K562 (cell line): ENCODE data around the gene CDHR1. TPM values are rescaled to one million over a fixed set of nuclear protein-coding genes. Genes with fewer than 3 reads are reported as not detected.

ENCODE experiments used
- ATAC-seq: fragments of 200-7000 bp; cut with Tn5 transposase; 3 replicates; pipeline ENCODE4 v1.9.1; 2020; ENCODE audit warnings: moderate library complexity
- BruUV-seq: library from RNA; stranded (reverse); fragments of 400-500 nt; replicated peaks from 2 replicates; lab custom pipeline; 2021; lab: Mats Ljungman, UMichigan
- CTCF ChIA-PET: fragments of 300-600 bp; formaldehyde crosslinking; extraction: SDS; loops from one replicate; lab custom pipeline; 2021; ENCODE audit warnings: low intra/inter-chr PET ratio; lab: Yijun Ruan, JAX
- POLR2A ChIA-PET: fragments of 300-600, 350-650 bp; sonication (Branson Sonifier 250); formaldehyde crosslinking; extraction: SDS; loops from one replicate; lab custom pipeline; 2021; ENCODE audit warnings: antibody characterized with exemption, inconsistent platforms; lab: Yijun Ruan, JAX
- DNase-seq, 4 experiments: peaks; one replicate each; pipeline versions ENCODE4 v3.0.0 to v3.0.0-alpha.2; 2011 to 2018; ENCODE audit warnings: low spot score in 3 of 4, mixed read lengths in 3 of 4; ENCODE audit errors: extremely low read depth in 1 of 4
- FAIRE-seq: peaks from 2 replicates; lab custom pipeline; 2011; peaks lifted over from hg19 to GRCh38; lab: Jason Lieb, UNC
- H2AFZ ChIP-seq: 2 replicates; pipeline ENCODE4 v1.6.0; 2011; ENCODE audit warnings: low read depth, low read length, control low read depth, inconsistent platforms
- H3K27ac ChIP-seq: fragments of 200-600 bp; 3 replicates; pipeline ENCODE4 v1.8.0; 2011; ENCODE audit warnings: low read depth, mild to moderate bottlenecking, control low read depth, inconsistent platforms, low read length, moderate library complexity, mixed read lengths; ENCODE audit errors: extremely low read depth
- H3K27me3 ChIP-seq, 2 experiments: fragments of 300-600 bp in 1 of 2; 2 replicates in 1 of 2; 3 replicates in 1 of 2; pipeline versions ENCODE4 v1.6.0 to v1.8.0; 2011; ENCODE audit warnings: inconsistent platforms in 2 of 2, low read length in 2 of 2, mild to moderate bottlenecking in 1 of 2, mixed read lengths in 1 of 2, moderate library complexity in 1 of 2; ENCODE audit not compliant: control insufficient read depth in 2 of 2, insufficient read depth in 2 of 2
- H3K36me3 ChIP-seq: fragments of 300-600 bp; 3 replicates; pipeline ENCODE4 v1.8.0; 2011; ENCODE audit warnings: mild to moderate bottlenecking, low read length, inconsistent platforms; ENCODE audit not compliant: control insufficient read depth, insufficient read depth
- H3K4me1 ChIP-seq, 2 experiments: fragments of 200-600 bp in 1 of 2; replicated peaks in 1 of 2; 2 replicates in 1 of 2; 3 replicates in 1 of 2; pipeline versions ENCODE4 v1.5.1 to v1.8.0; 2011; ENCODE audit warnings: inconsistent platforms in 2 of 2, low read length in 2 of 2, mild to moderate bottlenecking in 1 of 2, mixed read lengths in 1 of 2, moderate library complexity in 1 of 2; ENCODE audit not compliant: control insufficient read depth in 2 of 2, insufficient read depth in 2 of 2
- H3K4me2 ChIP-seq: 2 replicates; pipeline ENCODE4 v1.6.1; 2011; ENCODE audit warnings: low read length, control low read depth, inconsistent platforms, mixed read lengths; ENCODE audit not compliant: insufficient read depth
- H3K4me3 ChIP-seq: fragments of 200-600 bp; sonication (generic), shearing (Covaris generic); 2 replicates; pipeline ENCODE4 v1.5.1; 2016; ENCODE audit warnings: control low read depth, inconsistent platforms
- H3K79me2 ChIP-seq: fragments of 200-600 bp; 3 replicates; pipeline ENCODE4 v1.8.0; 2011; ENCODE audit warnings: low read length, inconsistent platforms; ENCODE audit not compliant: control insufficient read depth, insufficient read depth
- H3K9ac ChIP-seq, 2 experiments: 2 replicates each; pipeline versions ENCODE4 v1.6.0 to v1.6.1; 2011; ENCODE audit warnings: low read depth in 2 of 2, low read length in 2 of 2, control low read depth in 1 of 2, inconsistent platforms in 1 of 2, mild to moderate bottlenecking in 1 of 2, mixed read lengths in 1 of 2; ENCODE audit not compliant: insufficient read depth in 1 of 2
- H3K9me1 ChIP-seq: one replicate; pipeline ENCODE4 v1.6.0; 2011; ENCODE audit warnings: inconsistent platforms, mild to moderate bottlenecking, low read length, moderate library complexity; ENCODE audit not compliant: control insufficient read depth, insufficient read depth
- H3K9me3 ChIP-seq: replicated peaks from 2 replicates; pipeline ENCODE4 v1.5.1; 2011; ENCODE audit warnings: low read depth, low read length, inconsistent platforms; ENCODE audit not compliant: control insufficient read depth, insufficient read depth
- H4K20me1 ChIP-seq: replicated peaks from 2 replicates; pipeline ENCODE4 v1.6.1; 2011; ENCODE audit warnings: low read length, inconsistent platforms, mixed read lengths; ENCODE audit not compliant: control insufficient read depth, insufficient read depth
- KLF13 ChIP-seq: fragments of 450-650 bp; IDR thresholded peaks from 2 replicates; pipeline ENCODE4 v1.6.1; 2016; ENCODE audit warnings: missing genetic modification characterization, low read depth, mild to moderate bottlenecking, missing compliant biosample characterization, moderate library complexity, borderline replicate concordance
- ZFP36 ChIP-seq: fragments of 150-350 bp; IDR thresholded peaks from 2 replicates; pipeline ENCODE4 v1.6.1; 2018; ENCODE audit warnings: low read length, low read depth; ENCODE audit not compliant: partially characterized antibody
- ZNF134 ChIP-seq: fragments of 250-450 bp; sonication (Bioruptor Pico); conservative IDR thresholded peaks from 2 replicates; pipeline ENCODE4 v1.4.0; 2020
- WGBS: fragments of 100-300 bp; shearing (Covaris generic); methylation state at CpG from one replicate; pipeline ENCODE4 v1.1.6; 2016; ENCODE audit warnings: low coverage, mixed read lengths; ENCODE audit not compliant: insufficient coverage; ENCODE audit errors: missing lambda C conversion rate; 5-methylcytosine and 5-hydroxymethylcytosine counted together
- in situ Hi-C: fragments of 300-500 bp; cut with MboI; formaldehyde crosslinking; loops from 4 replicates; pipeline ENCODE4 v1.15.0; 2018; ENCODE audit warnings: inconsistent platforms, mixed read lengths
- intact Hi-C: fragments of 100-400 bp; cut with micrococcal nuclease; formaldehyde crosslinking; loops from 2 replicates; pipeline ENCODE4 v1.14.2; 2022
- polyA plus RNA-seq, 8 experiments: library from polyadenylated mRNA; depleted of rRNA in 4 of 8; stranded (reverse) in 5 of 8; unstranded in 3 of 8; fragments of >200 nt; fragmentation: Nextera tagmentation in 2 of 8; fragmentation: Illumina TruSeq in 1 of 8; extraction: Ambion mirVana in 2 of 8; extraction: Trizol in 1 of 8; gene quantifications; 2 replicates each; pipeline versions ENCODE4 v1.2.1 to v1.2.3, GENCODE V29; 2011 to 2014; ENCODE audit warnings: inconsistent platforms in 1 of 8, missing spikeins in 1 of 8
- total RNA-seq, 7 experiments: library from RNA; depleted of rRNA in 6 of 7; stranded (reverse); fragments of >200 nt in 6 of 7; fragmentation: Illumina TruSeq in 2 of 7; extraction: Trizol in 2 of 7; gene quantifications; 2 replicates each; pipeline versions ENCODE4 v1.2.1 to v1.2.3, GENCODE V29; 2011 to 2021; ENCODE audit warnings: low replicate concordance in 1 of 7

CDHR1 gene
- total and polyA plus RNA-seq, 9 of the 15 experiments (the other 6 are each of a cell fraction or from before 2014, with no cell fraction given) = 0.03 to 0.99 (median 0.20) TPM

- TF ChIP-seq KLF13 (tag) (0 out of 2 replicates have a peak, but pooled peaks have one; percentile 79), ZFP36 (no peak), ZNF134 (CRISPR knock-in tag) (peak; percentile 41; the same call in 1 of the 2 replicates)
- no TSS peak for BruUV-seq
- Histone ChIP-seq H2AFZ (peak overlapping the region; percentile 61), H3K9me1 (no peaks in the 10 kb centered on the region), H3K36me3 (no peaks in the 10 kb centered on the region), H4K20me1 (peaks cover 6% of the 10 kb centered on the region; the same call in 1 of the 2 replicates), H3K4me3 (peak overlapping the region; percentile 34), H3K27me3 (peaks cover 38 to 86% of the 10 kb centered on the region in 2 experiments), H3K9me3 (no peaks in the 10 kb centered on the region), H3K9ac (peak overlapping the region in 1 of 2 experiments; percentile 6; a peak in 1 of 4 replicates), H3K4me2 (peak overlapping the region; percentile 39), H3K4me1 (peaks cover 0 to 16% of the 10 kb centered on the region in 2 experiments; a peak in 3 of 5 replicates), H3K27ac (no peak overlapping the region), H3K79me2 (no peaks in the 10 kb centered on the region)
- DNase-seq = no peak
- WGBS = 2% methylated on average over 5 of the region's 5 CpGs
- intact Hi-C loops (no loop called here), in situ Hi-C loops (no loop called here)
- POLR2A ChIA-PET = interaction anchor here (0.7 to 2.1 kb wide), 5 partner anchors 9 to 54 kb away, joined by 3 to 8 read pairs (median 4); partner anchors contain the start of gene GHITM
- FAIRE-seq = no peak
- CTCF ChIA-PET = no interaction called here
- no peak for ATAC-seq
Measured at GRCh38 chr10:84193846-84194423, 402 bp upstream of the CDHR1 start.
